DMS 273 treated with DMSO at 0.1 percent for 48 hours (cell line): ENCODE results near the gene CARNS1.
"Not testable (repeated sequence)": the region's sequence is repeated elsewhere in the genome, so short reads cannot be mapped to it uniquely, and the experiment has no call there.

Experiments
- DNase-seq: peaks from one replicate; lab custom pipeline; 2025; lab: John Stamatoyannopoulos, UW

Gene CARNS1

DNA sequence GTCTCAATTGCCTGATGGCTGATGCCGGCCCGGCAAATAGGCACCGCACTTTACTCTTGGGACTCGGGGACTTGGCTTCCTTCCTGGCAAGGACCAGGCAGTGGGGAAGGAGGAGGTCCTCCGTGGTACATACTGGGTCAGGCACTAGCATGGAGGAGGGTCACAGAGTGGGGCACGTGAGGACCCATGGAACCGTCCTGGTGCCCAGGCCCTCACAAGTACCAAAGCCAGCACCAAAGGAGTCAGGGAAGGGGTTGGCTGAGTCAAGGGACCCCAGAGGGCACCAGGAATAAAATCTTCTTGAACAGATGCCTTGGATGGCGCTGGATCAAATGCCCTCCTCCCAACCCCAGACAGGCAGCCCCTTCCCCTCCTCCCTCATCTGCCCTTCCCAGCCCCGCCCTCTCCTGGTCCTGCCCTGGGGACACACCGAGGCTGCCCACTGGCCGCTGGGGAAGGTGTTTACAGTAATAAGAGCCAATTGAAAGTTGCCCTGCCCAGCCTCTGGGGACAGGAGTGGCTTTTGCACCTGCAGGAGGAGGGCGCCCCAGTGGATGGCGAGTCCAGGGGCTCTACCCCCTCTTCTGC lies 5.6 kb upstream of the CARNS1 start:
- DNase-seq = no peak

- no peak for DNase-seq
These were observed 5.1 kb upstream of the CARNS1 start for GRCh38 chr11:67410369-67410831.

DNA sequence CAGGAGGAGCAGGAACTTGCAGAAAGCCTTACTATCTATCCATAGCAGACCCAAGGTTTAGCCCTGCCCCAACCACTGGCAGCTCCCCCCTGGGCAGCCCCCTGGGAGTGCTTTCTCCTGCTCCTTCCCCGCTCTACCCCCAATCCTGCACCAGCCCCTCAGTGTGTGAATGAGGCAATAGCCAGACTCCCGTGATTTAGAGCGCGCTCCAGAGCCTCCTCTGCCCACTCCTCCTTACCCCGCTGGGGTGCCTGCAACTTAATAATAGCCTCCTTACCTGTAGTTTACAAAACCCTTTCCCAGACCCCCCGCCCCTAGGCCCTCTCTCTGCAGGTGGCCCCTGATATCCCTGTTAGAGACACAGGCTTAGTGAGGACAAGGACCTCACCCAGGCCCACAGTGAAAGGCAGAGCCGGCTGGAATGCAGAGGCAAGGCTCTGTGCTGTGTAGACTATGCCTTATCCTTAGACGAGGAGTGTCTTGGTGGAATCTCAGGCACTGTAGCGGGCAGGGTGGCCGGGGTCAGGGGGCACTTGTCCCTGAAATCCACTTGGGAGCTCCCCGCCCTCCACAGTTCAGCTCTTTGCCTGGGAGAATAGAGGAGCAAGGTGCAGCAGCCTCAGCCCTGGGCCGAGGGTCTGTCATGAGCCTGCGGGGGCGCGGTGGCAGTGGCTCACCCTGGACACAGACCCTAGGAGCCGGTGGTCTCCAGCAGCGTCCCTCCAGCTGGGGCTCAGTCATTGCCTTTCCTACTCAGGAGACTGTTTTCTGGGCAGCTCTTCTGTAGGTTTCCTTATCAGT lies 4.3 kb upstream of the CARNS1 start:
- no peak for DNase-seq

DNA sequence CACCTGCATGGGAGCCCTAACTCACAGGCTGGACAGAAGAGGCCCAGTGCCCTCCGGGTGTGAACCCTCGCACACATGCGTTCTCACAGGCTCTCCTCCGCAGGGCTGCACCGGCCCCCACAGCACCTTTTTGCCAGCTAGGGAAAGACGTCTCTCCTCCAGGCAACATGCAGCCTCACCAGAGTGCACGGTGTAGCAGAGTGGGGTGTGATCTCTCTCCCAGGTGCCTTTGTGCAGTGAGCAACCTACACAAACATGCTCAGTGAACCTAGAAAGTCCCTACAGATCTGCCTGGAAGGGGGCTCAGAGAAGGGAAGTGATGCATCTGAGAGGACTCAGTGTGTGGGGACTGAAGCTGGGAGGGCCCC lies 3.7 kb upstream of the CARNS1 start:
- DNase-seq = no peak

- no peak for DNase-seq
These were observed 2.8 kb upstream of the CARNS1 start for GRCh38 chr11:67412495-67413179.

GRCh38 chr11:67413266-67413849 lies 2.1 kb upstream of the CARNS1 start:
- DNase-seq = no peak

- no peak for DNase-seq
These were observed 1.2 kb downstream of the CARNS1 start for GRCh38 chr11:67416416-67417335.

GRCh38 chr11:67417425-67417824 lies 1.9 kb downstream of the CARNS1 start:
- no peak for DNase-seq

- no peak for DNase-seq
These were observed 3.2 kb downstream of the CARNS1 start for GRCh38 chr11:67418476-67419281.

DNA sequence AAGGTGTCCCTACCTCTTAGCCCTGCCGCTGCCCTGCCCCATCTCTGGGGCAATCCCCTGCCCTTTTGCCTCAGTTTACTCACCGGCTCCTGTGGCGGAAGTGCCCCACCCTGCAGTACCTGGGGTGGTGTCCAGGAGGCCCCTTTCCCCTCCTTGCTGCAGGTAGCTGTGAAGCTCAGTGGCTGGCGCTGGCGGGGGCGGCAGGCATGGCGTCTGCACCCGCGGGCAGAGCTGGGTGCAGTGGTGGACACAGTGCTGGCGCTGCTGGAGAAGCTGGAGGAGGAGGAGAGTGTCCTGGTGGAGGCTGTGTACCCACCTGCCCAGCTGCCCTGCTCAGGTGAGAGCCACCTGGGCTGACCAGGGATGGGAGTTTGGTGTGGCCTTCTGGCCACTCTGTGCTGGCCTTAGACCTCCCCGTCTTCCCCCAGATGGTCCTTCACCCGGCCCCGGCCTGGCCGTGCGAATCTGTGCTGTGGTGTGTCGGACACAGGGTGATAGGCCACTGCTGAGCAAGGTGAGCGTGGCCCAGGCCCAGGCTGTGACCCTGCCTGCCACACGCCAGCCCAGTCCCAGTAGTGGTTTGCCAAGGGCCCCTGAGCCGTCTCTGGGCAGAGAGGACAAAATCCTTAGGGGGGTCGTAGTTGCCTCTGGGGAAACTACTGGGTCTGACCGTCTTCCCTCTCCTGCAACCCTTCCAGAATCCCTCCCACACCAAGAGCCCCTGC lies 4.0 kb downstream of the CARNS1 start:
- no peak for DNase-seq

DNA sequence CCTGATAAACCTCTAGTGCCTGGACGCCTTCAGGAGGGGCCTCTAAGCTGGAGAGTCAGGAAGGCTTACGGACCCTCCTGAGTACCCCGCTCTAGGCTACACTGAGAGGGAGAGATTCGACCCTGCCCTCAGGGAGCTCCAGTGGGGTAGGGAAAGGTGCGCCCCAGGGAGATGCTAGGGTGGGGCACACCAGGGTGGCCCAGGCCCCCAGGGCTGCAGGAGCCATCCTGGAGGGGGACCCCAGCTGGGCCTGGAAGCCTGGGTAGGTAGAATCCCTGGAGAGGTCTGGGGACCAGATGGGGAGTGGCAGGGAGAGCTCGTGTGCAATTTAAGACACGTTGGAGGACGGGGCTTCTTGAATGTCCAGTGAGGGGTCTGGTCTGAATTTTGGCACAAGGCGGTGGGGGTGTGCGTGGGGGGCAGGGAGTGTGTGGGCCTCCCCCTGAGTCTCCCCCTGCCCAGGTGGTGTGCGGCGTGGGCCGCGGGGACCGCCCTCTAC lies 4.7 kb downstream of the CARNS1 start:
- DNase-seq = no peak

GRCh38 chr11:67420646-67421429 lies 5.4 kb downstream of the CARNS1 start:
- peak; percentile 48 for DNase-seq

GRCh38 chr11:67421430-67422031 lies 6.1 kb downstream of the CARNS1 start:
- DNase-seq = no peak

- DNase-seq = no peak
These were observed 7.4 kb downstream of the CARNS1 start for GRCh38 chr11:67422891-67423290.

DNA sequence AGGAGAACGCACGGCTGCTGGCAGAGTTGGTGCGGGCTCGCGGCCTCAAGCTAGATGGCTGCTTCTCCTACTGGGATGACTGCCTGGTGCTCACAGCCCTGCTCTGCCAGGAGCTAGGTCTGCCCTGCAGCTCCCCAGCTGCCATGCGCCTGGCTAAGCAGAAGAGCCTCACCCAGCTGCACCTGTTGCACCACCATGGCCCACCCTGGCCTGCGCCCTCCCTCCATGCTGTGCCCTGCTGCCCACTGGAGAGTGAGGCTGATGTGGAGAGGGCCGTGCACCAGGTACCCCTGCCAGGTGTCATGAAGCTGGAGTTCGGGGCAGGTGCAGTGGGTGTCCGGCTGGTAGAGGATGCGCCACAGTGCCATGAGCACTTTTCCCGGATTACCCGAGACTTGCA lies 8.0 kb downstream of the CARNS1 start:
- no peak for DNase-seq

GRCh38 chr11:67423891-67424613 lies 8.6 kb downstream of the CARNS1 start:
- no peak for DNase-seq

DNA sequence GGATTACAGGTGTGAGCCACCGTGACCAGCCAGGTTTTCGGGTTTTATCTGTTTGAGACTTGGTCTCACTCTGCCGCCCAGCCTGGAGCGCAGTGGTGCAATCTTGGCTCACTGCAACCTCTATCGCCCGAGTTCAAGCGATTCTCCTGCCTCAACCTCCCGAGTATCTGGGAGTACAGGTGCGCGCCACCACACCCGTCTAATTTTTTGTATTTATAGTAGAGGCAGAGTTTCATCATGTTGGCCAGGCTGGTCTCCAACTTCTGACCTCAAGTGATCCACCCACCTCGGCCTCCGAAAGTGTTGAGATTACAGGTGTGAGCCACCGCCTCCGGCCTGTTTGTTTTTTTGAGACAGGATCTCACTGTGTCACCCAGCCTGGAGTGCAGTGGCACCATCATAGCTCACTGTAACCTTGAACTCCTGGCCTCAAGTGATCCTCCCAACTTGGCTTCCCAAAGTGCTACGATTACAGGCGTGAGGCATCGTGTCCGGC lies 11.9 kb downstream of the CARNS1 start:
- not testable (repeated sequence) for DNase-seq
